H1 (cell line): ENCODE data around the gene POLR3C. TPM values are rescaled to one million over a fixed set of nuclear protein-coding genes. Genes with fewer than 3 reads are reported as not detected.

Source experiments
- CHD7 ChIP-seq: fragments of 300-600 bp; sonication (generic); IDR thresholded peaks from 2 replicates; pipeline ENCODE4 v1.7.1; 2012; ENCODE audit warnings: low read length, moderate library complexity, mild to moderate bottlenecking, inconsistent platforms; ENCODE audit not compliant: insufficient replicate concordance
- JUN ChIP-seq: IDR thresholded peaks from 2 replicates; pipeline ENCODE4 v1.6.1; 2011; ENCODE audit warnings: low read depth, mild to moderate bottlenecking, improper control_type of control experiment, low read length
- RAD21 ChIP-seq, 2 experiments: IDR thresholded peaks in 1 of 2; conservative IDR thresholded peaks in 1 of 2; 2 replicates each; pipeline ENCODE4 v1.6.1; 2011; ENCODE audit warnings: low read depth in 2 of 2, low read length in 2 of 2, improper control_type of control experiment in 1 of 2, inconsistent platforms in 1 of 2, mild to moderate bottlenecking in 1 of 2, moderate library complexity in 1 of 2
- YY1 ChIP-seq: IDR thresholded peaks from 2 replicates; pipeline ENCODE4 v1.6.1; 2011; ENCODE audit warnings: low read depth, mild to moderate bottlenecking, low read length
- polyA plus RNA-seq, 7 experiments: library from polyadenylated mRNA; depleted of rRNA in 3 of 7; stranded (reverse) in 5 of 7; unstranded in 2 of 7; fragments of >200 nt in 5 of 7; fragments of 200-250 nt in 2 of 7; gene quantifications; 1 replicate in 5 of 7; 2 replicates in 1 of 7; 4 replicates in 1 of 7; pipeline versions ENCODE4 v1.2.1 to v1.2.3, GENCODE V29; 2011 to 2013; ENCODE audit warnings: missing spikeins in 2 of 7, mixed read lengths in 2 of 7
- total RNA-seq: library from RNA; stranded (reverse); fragmentation: NEBNext Ultra II Directional; extraction: Animal tissue kit (Norgen Biotek cat#: 25700); gene quantifications from 2 replicates; pipeline ENCODE4 v1.2.1, GENCODE V29; 2021

The POLR3C gene
- total and polyA plus RNA-seq, 2 of the 8 experiments (the other 6 are each of a cell fraction or from before 2014, with no cell fraction given), result 26.8 TPM

DNA sequence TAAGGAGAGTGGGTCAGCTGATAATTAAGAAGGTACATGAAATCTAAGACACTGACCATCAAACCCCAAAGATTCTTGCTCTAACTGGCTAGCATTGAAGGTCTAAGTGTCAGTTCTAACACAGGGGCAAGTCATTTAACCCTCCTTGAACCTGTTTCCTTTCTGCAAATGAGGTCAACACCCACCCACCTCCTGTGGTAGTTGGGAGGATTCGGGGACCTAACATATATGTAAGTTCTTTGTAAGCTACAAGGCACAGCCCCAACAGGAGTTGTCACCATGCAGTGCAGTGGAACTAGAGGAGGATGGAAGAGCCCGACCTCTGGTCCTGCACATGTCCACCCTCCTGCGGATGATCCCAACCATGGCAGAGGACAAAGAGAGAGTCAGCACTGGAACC is 23.8 kb downstream of the POLR3C start (continued):
- TF ChIP-seq CHD7 (no peak), YY1 (no peak), RAD21 (IDR thresholded peaks at IDR 0.05 in 1 of 2, conservative IDR thresholded peaks at IDR 0.05 in 1 of 2; ENCODE audit: low read depth in 2 of 2, low read length in 2 of 2) (no peak), JUN (no peak)
